SK-N-SH treated with all-trans-retinoic acid at 6 μM for 48 hours (cell line): ENCODE measurements around the gene C5orf47.

Source experiments
- ARNTL ChIP-seq: fragments of 450-650 bp; formaldehyde crosslinking; IDR thresholded peaks from 2 replicates; pipeline ENCODE4 v1.5.0; 2020; ENCODE audit warnings: low read depth, mild to moderate bottlenecking, moderate library complexity, borderline replicate concordance
- BACH2 ChIP-seq: fragments of 250-450 bp; sonication (Bioruptor Pico); IDR thresholded peaks from 2 replicates; pipeline ENCODE4 v1.9.0; 2021; ENCODE audit warnings: mild to moderate bottlenecking, borderline replicate concordance
- CSDC2 ChIP-seq: fragments of 250-450 bp; sonication (Bioruptor Pico); IDR thresholded peaks from 2 replicates; pipeline ENCODE4 v1.5.0; 2020; ENCODE audit warnings: mild to moderate bottlenecking, moderate library complexity
- OSR1 ChIP-seq: fragments of 250-450 bp; sonication (Bioruptor Pico); IDR thresholded peaks from 2 replicates; pipeline ENCODE4 v1.8.0; 2022; ENCODE audit warnings: moderate library complexity, mild to moderate bottlenecking, inconsistent platforms
- PATZ1 ChIP-seq: fragments of 250-450 bp; sonication (Bioruptor Pico); IDR thresholded peaks from 2 replicates; pipeline ENCODE4 v1.8.0; 2020; ENCODE audit warnings: mild to moderate bottlenecking, moderate library complexity, borderline replicate concordance
- RARB ChIP-seq: fragments of 250-450 bp; sonication (Bioruptor Pico); IDR thresholded peaks from 2 replicates; pipeline ENCODE4 v1.8.0; 2021; ENCODE audit warnings: mild to moderate bottlenecking, moderate library complexity
- SNAI2 ChIP-seq: fragments of 250-450 bp; sonication (Bioruptor Pico); IDR thresholded peaks from 2 replicates; pipeline ENCODE4 v1.5.0; 2020; ENCODE audit warnings: mild to moderate bottlenecking, moderate library complexity
- ZFP3 ChIP-seq: fragments of 250-450 bp; sonication (Bioruptor Pico); IDR thresholded peaks from 2 replicates; pipeline ENCODE4 v1.5.0; 2020; ENCODE audit warnings: mild to moderate bottlenecking, moderate library complexity
- ZFP30 ChIP-seq: fragments of 450-650 bp; formaldehyde crosslinking; IDR thresholded peaks from 2 replicates; pipeline ENCODE4 v1.5.0; 2022; ENCODE audit warnings: mild to moderate bottlenecking, moderate library complexity
- ZNF70 ChIP-seq: fragments of 450-650 bp; formaldehyde crosslinking; IDR thresholded peaks from 2 replicates; pipeline ENCODE4 v1.5.0; 2020; ENCODE audit warnings: mild to moderate bottlenecking, moderate library complexity
- ZNF8 ChIP-seq: fragments of 450-650 bp; formaldehyde crosslinking; IDR thresholded peaks from 2 replicates; pipeline ENCODE4 v1.5.0; 2020; ENCODE audit warnings: mild to moderate bottlenecking, moderate library complexity
- TF ChIP-seq, protein P1 (sequence below): fragments of 250-450 bp; sonication (Bioruptor Pico); IDR thresholded peaks from 2 replicates; pipeline ENCODE4 v1.5.1; 2020; ENCODE audit warnings: low read depth, mild to moderate bottlenecking, moderate library complexity
- TF ChIP-seq, protein P2 (sequence below): fragments of 250-450 bp; sonication (Bioruptor Pico); IDR thresholded peaks from 2 replicates; pipeline ENCODE4 v1.5.1; 2021; ENCODE audit warnings: mild to moderate bottlenecking, moderate library complexity
- TF ChIP-seq, protein P3 (sequence below): fragments of 250-450 bp; sonication (Bioruptor Pico); IDR thresholded peaks from 2 replicates; pipeline ENCODE4 v1.5.0; 2020; ENCODE audit warnings: mild to moderate bottlenecking, moderate library complexity

DNA sequence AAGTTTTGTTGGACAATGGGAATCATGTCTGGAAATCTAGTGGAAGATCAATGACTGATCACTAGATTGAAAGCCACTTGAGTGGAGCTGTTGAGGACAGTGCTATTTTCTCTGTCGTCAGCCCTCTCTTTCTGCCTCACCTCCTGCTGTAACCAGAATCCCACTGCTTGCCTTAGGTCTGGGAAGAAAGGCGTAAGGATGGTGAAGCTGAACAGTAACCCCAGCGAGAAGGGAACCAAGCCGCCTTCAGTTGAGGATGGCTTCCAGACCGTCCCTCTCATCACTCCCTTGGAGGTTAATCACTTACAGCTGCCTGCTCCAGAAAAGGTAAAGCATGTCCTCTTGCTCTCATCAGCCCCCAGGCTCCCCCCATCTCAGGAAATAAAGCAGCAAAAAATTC is 57.6 kb downstream of the C5orf47 start:
- TF ChIP-seq SNAI2 (CRISPR knock-in tag) (no peak), ARNTL (CRISPR knock-in tag) (no peak), CSDC2 (CRISPR knock-in tag) (no peak), ZNF8 (no peak), PATZ1 (CRISPR knock-in tag) (no peak), ZFP30 (CRISPR knock-in tag) (no peak), ZNF70 (no peak), BACH2 (CRISPR knock-in tag) (no peak), RARB (no peak), OSR1 (CRISPR knock-in tag) (no peak), ZFP3 (CRISPR knock-in tag) (no peak)
- TF ChIP-seq, protein P1, sequence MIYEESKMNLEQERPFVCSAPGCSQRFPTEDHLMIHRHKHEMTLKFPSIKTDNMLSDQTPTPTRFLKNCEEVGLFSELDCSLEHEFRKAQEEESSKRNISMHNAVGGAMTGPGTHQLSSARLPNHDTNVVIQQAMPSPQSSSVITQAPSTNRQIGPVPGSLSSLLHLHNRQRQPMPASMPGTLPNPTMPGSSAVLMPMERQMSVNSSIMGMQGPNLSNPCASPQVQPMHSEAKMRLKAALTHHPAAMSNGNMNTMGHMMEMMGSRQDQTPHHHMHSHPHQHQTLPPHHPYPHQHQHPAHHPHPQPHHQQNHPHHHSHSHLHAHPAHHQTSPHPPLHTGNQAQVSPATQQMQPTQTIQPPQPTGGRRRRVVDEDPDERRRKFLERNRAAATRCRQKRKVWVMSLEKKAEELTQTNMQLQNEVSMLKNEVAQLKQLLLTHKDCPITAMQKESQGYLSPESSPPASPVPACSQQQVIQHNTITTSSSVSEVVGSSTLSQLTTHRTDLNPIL (CRISPR knock-in tag): no peak
- TF ChIP-seq, protein P2, sequence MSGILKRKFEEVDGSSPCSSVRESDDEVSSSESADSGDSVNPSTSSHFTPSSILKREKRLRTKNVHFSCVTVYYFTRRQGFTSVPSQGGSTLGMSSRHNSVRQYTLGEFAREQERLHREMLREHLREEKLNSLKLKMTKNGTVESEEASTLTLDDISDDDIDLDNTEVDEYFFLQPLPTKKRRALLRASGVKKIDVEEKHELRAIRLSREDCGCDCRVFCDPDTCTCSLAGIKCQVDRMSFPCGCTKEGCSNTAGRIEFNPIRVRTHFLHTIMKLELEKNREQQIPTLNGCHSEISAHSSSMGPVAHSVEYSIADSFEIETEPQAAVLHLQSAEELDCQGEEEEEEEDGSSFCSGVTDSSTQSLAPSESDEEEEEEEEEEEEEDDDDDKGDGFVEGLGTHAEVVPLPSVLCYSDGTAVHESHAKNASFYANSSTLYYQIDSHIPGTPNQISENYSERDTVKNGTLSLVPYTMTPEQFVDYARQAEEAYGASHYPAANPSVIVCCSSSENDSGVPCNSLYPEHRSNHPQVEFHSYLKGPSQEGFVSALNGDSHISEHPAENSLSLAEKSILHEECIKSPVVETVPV (CRISPR knock-in tag): no peak
- TF ChIP-seq, protein P3, sequence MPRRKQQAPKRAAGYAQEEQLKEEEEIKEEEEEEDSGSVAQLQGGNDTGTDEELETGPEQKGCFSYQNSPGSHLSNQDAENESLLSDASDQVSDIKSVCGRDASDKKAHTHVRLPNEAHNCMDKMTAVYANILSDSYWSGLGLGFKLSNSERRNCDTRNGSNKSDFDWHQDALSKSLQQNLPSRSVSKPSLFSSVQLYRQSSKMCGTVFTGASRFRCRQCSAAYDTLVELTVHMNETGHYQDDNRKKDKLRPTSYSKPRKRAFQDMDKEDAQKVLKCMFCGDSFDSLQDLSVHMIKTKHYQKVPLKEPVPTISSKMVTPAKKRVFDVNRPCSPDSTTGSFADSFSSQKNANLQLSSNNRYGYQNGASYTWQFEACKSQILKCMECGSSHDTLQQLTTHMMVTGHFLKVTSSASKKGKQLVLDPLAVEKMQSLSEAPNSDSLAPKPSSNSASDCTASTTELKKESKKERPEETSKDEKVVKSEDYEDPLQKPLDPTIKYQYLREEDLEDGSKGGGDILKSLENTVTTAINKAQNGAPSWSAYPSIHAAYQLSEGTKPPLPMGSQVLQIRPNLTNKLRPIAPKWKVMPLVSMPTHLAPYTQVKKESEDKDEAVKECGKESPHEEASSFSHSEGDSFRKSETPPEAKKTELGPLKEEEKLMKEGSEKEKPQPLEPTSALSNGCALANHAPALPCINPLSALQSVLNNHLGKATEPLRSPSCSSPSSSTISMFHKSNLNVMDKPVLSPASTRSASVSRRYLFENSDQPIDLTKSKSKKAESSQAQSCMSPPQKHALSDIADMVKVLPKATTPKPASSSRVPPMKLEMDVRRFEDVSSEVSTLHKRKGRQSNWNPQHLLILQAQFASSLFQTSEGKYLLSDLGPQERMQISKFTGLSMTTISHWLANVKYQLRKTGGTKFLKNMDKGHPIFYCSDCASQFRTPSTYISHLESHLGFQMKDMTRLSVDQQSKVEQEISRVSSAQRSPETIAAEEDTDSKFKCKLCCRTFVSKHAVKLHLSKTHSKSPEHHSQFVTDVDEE (CRISPR knock-in tag): no peak
